ENCODE measurements around the gene SECISBP2.
"Not testable (repeated sequence)": the region's sequence is repeated elsewhere in the genome, so short reads cannot be mapped to it uniquely, and the experiment has no call there.

SECISBP2 gene, protein sequence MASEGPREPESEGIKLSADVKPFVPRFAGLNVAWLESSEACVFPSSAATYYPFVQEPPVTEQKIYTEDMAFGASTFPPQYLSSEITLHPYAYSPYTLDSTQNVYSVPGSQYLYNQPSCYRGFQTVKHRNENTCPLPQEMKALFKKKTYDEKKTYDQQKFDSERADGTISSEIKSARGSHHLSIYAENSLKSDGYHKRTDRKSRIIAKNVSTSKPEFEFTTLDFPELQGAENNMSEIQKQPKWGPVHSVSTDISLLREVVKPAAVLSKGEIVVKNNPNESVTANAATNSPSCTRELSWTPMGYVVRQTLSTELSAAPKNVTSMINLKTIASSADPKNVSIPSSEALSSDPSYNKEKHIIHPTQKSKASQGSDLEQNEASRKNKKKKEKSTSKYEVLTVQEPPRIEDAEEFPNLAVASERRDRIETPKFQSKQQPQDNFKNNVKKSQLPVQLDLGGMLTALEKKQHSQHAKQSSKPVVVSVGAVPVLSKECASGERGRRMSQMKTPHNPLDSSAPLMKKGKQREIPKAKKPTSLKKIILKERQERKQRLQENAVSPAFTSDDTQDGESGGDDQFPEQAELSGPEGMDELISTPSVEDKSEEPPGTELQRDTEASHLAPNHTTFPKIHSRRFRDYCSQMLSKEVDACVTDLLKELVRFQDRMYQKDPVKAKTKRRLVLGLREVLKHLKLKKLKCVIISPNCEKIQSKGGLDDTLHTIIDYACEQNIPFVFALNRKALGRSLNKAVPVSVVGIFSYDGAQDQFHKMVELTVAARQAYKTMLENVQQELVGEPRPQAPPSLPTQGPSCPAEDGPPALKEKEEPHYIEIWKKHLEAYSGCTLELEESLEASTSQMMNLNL

DNA sequence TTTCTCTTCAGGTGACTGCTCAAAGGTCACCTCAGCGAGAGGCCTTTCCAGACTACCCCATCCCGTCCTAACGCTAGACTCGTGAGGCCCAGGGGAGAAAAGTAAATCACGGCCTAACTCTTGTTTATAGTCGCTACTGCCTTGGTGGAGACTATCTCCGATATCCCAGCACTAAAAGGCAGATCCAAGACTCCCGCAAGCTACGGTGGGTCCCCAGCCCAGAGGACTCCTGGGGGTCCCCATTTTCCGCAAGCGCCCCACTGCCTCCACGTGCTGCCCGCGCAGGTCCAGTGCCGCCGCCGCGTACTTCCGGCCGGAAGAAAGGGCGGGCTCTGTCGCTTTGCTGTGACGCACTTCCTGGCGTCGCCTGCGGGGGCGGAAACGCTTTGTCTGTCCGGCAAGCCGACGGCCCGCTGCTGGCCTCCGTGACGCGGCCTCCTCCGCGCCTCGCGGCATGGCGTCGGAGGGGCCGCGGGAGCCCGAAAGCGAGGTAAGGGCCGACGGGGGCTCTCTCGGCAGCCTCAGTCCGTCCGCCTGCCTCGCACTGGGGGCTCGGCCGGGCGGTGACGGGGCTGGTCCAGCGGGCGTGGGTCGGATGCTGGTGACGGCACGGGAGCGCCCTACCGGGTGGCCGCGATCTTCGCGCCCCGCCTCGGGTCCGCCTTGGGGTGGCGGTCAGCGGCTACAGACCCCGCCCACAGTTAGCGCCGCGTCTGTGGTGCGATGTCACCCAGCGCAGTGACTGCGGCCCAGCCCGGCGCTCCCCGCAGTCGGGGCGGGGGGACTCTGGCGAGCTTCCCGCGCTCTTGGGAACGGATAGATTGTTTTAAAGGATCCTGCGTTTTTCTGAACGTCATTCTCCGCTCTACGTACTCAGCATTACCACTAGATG is at the start of gene SECISBP2:
TSS of gene SECISBP2 (plus strand) at position 378 of the 892 bp plus-strand sequence. CDS start at position 455, 77 bp downstream.
- DNase-seq, result peak; percentile 91

DNA sequence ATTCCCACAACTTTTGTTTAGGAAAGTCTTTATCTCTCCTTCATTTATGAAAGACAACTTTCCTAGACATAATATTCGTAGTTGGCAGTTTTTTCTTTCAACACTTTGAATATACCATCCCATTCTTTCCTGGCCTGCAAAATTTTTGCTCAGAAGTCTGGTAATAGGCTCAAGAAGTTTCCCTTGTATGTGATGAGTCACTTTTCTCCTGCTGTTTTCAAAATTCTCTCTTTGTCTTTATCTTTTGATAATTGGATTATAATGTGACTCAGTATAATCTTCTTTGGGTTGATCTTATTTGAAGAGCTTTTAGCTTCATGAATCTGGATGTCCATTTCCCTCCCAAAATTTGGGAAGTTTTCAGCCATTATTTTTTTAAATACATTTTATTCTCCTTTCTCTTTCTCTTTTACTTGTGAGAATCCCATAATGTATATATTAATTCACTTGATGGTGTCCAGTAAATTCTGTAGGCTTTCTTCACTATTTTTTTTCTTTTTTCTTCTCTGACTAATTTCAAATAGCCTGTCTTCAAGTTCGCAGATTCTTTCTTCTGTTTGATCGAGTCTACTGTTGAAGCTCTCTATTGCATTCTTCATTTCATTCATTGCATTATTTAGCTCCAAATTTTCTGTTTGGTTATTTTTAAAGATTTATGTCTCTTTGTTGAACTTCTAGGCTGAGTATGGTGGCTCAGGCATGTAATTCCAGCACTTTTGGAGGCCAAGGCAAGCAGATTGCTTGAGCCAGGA is 44.6 kb upstream of the SECISBP2 start:
- no peak for DNase-seq

DNA sequence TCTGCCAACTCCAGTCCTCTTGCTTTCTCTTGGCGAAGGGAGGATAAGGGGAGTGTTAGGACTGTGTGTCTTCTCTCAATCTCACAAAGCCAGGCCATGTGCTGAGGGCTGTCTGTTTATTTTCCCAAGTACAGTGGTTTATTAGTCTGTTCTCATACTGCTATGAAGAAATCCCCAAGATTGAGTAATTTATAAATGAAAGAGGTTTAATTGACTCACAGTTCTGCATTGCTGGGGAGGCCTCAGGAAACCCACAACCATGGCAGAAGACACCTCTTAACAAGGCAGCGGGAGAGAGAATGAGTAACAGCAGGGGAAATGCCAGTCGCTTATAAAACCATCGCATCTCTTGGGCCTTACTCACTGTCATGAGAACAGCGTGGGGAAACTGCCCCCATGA is 43.5 kb upstream of the SECISBP2 start:
- no peak for DNase-seq

DNA sequence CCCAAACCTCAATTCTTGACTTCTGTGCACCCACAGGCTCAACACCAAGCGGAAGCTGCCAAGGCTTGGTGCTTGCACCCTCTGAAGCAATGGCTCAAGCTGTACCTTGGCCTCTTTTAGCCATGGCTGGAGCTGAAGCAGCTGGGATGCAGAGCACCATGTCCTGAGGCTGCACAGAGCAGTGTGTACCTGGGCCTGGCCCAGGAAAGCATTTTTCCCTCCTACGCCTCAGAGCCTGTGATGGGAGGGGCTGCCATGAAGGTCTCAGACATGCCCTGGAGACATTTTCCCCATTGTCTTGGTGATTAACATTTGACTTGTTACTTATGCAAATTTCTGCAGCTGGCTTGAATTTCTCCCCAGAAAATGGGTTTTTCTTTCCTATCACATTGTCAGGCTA is 42.3 kb upstream of the SECISBP2 start:
- not testable (repeated sequence) for DNase-seq

DNA sequence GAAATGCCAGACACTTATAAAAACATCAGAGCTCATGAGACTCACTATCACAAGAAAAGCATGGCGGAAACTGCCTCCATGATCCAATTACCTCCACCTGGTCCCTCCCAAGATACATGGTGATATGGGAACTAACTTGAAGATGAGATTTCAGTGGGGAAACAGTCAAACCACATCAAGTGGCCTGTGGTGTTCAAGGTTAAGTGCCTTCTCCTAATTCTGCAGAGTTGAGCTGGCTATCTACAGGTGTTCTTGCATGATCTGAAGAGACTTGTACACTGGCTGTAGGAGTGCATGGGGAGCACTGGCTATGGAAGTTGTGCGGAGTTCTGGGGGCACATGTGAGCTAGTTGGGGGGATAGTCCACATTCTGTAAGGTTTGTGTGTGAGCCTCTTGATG is 41.3 kb upstream of the SECISBP2 start:
- no peak for DNase-seq

DNA sequence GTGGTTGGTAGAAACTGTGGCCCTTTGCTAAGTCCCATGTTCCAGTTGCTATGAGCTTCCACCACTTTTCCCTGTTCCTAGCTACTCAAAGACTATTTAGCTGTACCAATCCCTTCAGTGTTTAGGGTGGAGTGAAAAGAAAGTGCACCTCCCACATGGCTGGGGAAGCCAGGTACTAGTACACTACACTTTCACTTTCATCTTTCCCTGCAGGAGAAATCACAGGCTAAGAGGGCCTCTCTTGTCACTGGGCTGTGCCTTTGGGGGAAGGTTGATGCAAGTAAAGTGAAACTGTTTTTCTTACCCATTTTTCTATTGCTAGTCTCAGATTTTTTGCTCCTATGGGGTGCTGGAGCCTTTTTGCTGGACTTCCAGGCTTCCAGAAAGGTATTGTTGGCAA is 40.8 kb upstream of the SECISBP2 start:
- DNase-seq, result no peak

DNA sequence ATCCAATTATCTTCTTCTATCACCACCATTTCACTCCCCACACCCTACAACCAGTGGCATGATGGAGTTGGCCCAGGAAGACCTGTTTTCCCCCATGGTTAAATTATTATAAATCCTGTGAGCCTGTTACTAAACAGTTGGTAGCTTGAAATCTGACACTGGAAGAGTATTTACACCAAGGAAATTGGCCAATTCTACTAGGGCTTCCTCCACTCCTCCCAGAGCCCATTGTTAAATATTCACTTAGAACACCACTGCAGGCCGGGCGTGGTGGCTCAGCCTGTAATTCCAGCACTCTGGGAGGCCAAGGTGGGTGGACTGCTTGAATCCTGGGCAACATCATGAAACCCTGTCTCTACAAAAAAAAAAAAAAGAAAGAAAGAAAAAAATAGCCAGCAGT is 39.7 kb upstream of the SECISBP2 start:
- no peak for DNase-seq

DNA sequence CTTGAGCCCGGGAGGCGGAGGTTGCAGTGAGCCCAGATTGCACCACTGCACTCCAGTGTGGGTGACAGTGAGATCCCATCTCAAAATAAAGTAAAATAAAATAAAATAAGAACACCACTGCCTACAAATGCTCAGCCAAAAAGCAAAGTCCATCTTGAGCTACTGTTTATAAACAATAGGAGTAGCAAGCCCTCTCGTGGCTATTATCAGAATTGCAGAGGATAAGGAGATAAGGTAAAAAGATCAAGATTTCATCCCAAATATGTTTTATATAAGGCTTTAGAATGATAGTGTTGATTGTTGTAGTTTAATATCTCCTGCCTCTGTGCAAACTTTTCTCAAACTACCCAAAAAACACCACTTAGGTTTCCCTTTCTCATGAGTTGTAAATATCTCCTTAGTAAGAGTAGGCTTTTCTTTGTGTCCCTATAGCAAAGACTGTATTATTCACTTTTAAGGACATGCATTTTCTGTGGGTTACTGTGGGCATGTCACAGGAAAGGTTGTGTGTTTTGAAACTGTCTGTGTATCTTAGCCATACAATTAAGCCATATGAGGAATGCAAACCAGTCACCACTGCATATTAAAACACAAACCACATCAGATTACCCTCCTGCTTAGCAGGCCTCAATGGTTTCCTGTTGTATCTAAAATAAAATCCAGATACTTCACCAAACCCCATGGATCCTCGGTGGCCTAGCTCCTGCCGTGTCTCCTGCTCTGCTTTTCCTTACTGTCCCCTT is 39.1 kb upstream of the SECISBP2 start:
- DNase-seq, result no peak

DNA sequence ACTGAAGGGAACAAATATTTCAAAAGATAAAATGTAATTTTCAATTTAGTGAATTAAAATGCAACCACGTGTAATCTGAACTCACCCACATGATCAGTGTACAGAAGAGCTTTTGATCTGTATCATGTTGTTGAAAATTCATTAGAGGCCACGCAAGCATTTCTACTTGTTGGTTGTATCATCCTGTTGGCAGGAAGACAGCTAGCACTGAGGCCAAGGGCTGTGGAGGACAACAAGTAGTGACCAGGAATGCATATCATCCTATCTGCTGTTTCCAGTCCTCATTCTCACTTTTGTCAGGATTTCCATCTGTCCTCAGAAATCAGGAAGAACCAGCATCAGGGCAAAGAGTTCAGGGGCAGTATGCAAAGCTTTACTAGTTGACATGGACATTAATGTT is 37.2 kb upstream of the SECISBP2 start:
- DNase-seq, result no peak

DNA sequence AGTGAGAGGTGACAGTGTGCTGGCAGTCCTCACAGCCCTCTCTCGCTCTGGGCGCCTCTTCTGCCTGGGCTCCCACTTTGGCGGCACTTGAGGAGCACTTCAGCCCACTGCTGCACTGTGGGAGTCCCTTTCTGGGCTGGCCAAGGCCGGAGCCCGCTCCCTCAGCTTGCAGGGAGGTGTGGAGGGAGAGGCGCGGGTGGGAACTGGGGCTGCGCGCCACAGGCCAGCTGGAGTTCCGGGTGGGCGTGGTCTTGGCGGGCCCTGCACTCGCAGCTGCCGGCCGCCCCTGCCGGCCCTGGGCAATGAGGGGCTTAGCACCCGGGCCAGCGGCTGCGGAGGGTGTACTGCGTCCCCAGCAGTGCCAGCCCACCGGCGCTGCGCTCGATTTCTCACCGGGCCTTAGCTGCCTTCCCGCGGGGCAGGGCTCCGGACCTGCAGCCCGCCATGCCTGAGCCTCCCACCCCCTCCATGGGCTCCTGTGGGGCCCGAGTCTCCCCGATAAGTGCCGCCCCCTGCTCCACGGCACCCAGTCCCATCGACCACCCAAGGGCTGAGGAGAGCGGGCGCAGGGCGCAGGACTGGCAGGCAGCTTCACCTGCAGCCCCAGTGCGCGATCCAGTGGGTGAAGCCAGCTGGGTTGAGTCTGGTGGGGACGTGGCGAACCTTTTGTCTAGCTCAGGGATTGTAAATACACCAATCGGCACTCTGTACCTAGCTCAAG is 35.9 kb upstream of the SECISBP2 start:
- not testable (repeated sequence) for DNase-seq

DNA sequence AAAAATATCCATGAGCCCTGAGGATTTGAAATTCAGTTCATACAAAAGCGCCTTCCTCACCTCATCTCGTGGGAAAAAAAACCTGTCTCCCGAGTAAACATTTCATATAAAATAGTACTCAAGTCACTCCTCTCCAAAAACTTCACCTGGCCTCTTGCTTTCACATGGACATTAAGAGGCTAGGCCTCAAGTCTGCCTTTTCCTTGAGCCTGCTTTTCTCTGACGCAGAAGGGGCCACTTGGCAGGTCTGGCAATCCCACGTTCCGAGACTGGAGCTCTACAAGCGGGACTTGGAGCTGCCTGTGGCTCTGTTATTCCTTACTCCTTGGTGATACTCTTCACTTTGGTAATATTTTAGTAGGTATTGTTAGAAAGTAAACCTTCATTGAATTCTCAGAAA is 34.2 kb upstream of the SECISBP2 start:
- no peak for DNase-seq

DNA sequence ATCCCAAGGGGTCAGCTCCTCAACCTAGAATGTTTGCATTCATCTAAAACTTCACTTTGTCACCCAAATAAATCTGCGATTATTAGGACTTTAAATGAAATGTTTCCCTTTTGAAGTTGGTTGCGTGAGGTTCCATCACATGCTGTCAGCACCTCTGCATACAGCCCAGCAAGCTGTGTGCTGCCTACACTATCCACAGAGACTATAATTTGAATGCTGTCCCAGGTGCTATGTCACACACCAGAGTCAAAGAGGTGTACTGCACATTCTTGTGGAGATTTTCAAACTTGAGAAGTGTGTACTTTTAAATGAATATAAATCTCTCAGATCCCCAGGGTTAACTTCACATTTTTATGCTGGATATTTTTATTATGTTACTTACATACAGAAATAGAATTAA is 26.6 kb upstream of the SECISBP2 start:
- DNase-seq, result no peak

DNA sequence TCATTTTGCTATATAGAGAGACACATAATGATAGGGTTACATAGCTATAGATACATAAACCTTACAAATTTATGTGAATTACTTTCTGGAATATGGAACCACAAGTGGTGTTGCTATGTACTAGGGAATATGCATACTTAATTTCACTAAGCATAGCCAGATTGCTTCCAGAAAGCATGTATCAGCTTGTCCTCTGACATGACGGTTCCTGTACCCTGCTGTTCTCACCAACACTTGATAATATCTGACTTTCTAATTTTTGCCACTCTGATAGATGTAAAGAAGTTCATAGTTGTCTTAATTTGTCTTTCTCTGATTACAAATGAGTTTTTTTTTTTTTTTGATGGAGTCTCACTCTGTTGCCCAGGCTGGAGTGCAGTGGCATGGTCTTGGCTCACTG is 25.3 kb upstream of the SECISBP2 start:
- no peak for DNase-seq

DNA sequence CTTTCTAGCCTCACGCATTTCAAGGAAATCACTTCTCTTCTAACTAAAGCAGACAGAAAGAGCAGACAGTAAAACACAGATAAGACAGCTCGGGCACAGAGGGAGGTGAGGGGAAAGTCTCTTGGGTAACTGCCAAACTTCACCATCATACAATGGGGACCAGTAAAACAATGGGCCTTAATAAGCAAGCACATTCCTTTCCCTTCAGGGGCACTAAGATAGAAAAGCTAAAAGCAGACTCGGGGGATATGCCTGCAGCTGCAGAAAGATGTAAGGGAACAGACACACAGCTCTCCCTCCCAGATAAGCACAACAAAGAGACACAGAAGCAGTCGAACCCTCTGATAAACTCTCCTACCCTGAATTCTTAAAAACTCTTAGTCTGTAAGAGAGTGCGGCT is 22.9 kb upstream of the SECISBP2 start:
- no peak for DNase-seq

DNA sequence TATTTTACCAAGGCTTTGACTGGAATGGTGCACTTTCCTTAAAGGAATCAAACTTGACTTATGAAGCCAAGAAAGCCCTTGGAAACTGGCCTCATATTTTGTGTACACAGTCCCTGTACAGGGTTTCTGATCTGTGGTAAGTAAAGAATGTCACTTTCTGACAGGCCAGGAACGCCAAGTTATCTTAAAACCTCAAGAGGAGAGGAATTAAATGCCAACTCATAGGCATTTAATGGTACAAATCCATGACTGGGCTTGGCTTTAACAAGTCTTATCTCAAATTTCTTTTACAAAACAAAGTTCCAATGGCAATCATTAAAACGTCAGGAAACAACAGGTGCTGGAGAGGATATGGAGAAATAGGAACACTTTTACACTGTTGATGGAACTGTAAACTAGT is 16.3 kb upstream of the SECISBP2 start:
- not testable (repeated sequence) for DNase-seq

DNA sequence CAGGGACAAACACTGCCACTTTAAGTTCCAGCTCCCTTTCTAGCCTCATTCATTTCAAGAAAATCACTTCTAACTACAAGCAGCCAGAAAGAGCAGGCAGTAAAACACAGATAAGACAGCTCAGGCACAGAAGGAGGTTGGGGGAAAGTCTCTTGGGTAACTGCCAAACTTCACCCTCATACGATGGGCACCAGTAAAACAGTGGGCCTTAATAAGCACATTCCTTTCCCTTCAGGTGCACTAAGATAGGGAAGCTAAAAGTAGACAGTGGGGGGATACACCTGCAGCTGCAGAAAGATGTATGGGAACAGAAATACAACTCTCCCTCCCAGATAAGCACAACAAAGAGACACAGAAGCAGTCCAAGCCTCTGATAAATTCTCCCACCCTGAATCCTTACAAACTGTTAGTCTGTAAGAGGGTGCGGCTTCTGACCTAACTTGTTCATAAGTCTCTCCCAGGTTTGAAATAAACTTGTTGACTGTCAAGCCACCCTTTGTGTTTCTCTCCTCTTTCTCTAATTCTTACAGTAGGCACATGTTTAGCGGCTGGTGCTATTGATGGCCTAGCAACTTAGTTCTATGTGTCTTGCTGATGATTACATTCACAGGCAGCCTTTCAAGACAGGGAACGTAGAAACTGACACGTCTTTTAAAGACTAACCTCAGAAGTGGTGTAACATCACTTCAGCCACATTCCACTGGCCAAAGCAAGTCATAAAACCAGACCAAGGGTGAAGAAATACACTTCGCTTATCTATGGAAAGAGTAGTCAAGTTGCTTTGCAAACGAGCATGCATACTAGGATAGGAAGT is 14.1 kb upstream of the SECISBP2 start:
- no peak for DNase-seq

DNA sequence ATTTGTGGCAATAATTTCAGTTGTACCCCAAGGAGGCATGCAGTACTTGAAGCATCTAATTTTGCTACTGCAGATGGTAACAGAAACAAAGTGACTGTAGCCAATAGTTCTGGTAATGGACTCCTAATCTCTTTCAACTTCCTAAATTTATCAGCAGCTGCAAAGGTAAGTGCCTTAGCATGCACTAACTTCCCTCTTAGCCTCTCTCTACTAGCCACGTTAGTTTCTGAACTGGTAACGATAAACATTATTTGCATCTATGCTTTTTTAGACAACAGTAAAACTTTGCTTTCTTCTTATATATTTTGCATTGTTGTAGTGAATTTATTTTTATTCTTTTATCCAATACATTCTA is 13.5 kb upstream of the SECISBP2 start:
- no peak for DNase-seq

DNA sequence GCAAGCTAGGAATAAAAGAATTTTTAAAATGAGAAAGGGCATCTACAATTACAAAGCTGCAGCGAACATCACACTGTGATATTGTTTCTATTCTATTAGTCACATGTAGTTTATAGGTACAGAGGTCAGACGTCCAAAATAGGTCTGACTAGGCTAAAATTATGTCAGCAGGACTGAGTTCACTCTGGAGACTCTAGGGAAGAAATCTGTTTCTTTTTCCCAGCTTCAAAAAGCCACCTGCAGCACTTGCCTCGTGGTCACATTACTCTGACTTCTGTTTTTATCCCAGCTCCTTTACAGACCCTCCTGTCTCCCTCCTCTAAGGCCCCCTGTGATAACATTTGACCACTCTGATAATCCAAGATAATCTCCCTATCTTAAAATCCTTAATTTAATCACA is 12.4 kb upstream of the SECISBP2 start:
- no peak for DNase-seq

DNA sequence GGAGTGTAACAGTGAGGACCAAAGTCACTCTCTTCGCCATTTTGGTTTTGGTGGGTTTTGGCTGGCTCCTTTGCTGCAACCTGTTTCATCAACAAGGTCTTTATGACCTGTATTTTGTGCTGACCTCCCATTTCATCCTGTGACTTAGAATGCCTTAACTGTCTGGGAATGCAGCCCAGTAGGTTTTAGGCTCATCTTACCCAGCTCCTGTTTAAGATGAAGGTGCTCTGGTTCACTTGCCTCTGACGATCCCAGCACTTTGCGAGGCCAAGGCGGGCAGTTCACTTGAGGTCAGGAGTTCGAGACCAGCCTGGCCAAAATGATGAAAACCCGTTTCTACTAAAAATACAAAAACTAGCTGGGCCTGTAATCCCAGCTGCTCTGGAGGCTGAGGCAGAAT is 9.1 kb upstream of the SECISBP2 start:
- DNase-seq, result no peak

Data from activated effector memory CD4-positive, alpha-beta T cell treated with Interleukin-2 at 50 U/mL for 16 hours (primary cell).